ENCODE data around the gene ALKBH5.

The ALKBH5 gene

GRCh38 chr17:18143044-18143936, 40.3 kb upstream of the ALKBH5 start:
- no peaks in the 10 kb centered on the region for H3K36me3 ChIP-seq (ENCODE audit: low read depth)
- H3K4me1 ChIP-seq (ENCODE audit: insufficient read depth, poor library complexity, severe bottlenecking): no peaks in the 10 kb centered on the region
- H3K4me3 ChIP-seq (ENCODE audit: severe bottlenecking): no peak overlapping the region
- H3K9me3 ChIP-seq (ENCODE audit: severe bottlenecking): no peaks in the 10 kb centered on the region
- no peak for TF ChIP-seq CTCF (IDR thresholded peaks at IDR 0.05; ENCODE audit: poor library complexity, severe bottlenecking)
- no peaks in the 10 kb centered on the region for H3K27me3 ChIP-seq (ENCODE audit: insufficient read depth, poor library complexity, severe bottlenecking)
- no peak overlapping the region for H3K27ac ChIP-seq (ENCODE audit: poor library complexity, severe bottlenecking)
- ATAC-seq (ENCODE audit: low read depth) (no peak), DNase-seq (ENCODE audit: low spot score) (no peak)

- no peaks in the 10 kb centered on the region for H3K9me3 ChIP-seq (ENCODE audit: severe bottlenecking)
- no peaks in the 10 kb centered on the region for H3K36me3 ChIP-seq (ENCODE audit: low read depth)
- no peak for TF ChIP-seq CTCF (IDR thresholded peaks at IDR 0.05; ENCODE audit: poor library complexity, severe bottlenecking)
- ATAC-seq (ENCODE audit: low read depth) (no peak), DNase-seq (ENCODE audit: low spot score) (no peak)
- no peak overlapping the region for H3K4me3 ChIP-seq (ENCODE audit: severe bottlenecking)
- no peaks in the 10 kb centered on the region for H3K27me3 ChIP-seq (ENCODE audit: insufficient read depth, poor library complexity, severe bottlenecking)
- no peaks in the 10 kb centered on the region for H3K4me1 ChIP-seq (ENCODE audit: insufficient read depth, poor library complexity, severe bottlenecking)
- H3K27ac ChIP-seq (ENCODE audit: poor library complexity, severe bottlenecking): no peak overlapping the region
Measured at GRCh38 chr17:18144261-18144660, 39.4 kb upstream of the ALKBH5 start.

GRCh38 chr17:18144855-18145254, 38.8 kb upstream of the ALKBH5 start:
- Histone ChIP-seq H3K4me1 (ENCODE audit: insufficient read depth, poor library complexity, severe bottlenecking) (no peaks in the 10 kb centered on the region), H3K36me3 (ENCODE audit: low read depth) (no peaks in the 10 kb centered on the region), H3K9me3 (ENCODE audit: severe bottlenecking) (no peaks in the 10 kb centered on the region), H3K4me3 (ENCODE audit: severe bottlenecking) (no peak overlapping the region), H3K27me3 (ENCODE audit: insufficient read depth, poor library complexity, severe bottlenecking) (no peaks in the 10 kb centered on the region), H3K27ac (ENCODE audit: poor library complexity, severe bottlenecking) (no peak overlapping the region)
- DNase-seq (ENCODE audit: low spot score): no peak
- ATAC-seq (ENCODE audit: low read depth): no peak
- TF ChIP-seq CTCF (IDR thresholded peaks at IDR 0.05; ENCODE audit: poor library complexity, severe bottlenecking): no peak

GRCh38 chr17:18145811-18146210, 37.8 kb upstream of the ALKBH5 start:
- H3K9me3 ChIP-seq (ENCODE audit: severe bottlenecking): no peaks in the 10 kb centered on the region
- no peak for ATAC-seq (ENCODE audit: low read depth)
- no peaks in the 10 kb centered on the region for H3K4me1 ChIP-seq (ENCODE audit: insufficient read depth, poor library complexity, severe bottlenecking)
- no peak for TF ChIP-seq CTCF (IDR thresholded peaks at IDR 0.05; ENCODE audit: poor library complexity, severe bottlenecking)
- H3K27me3 ChIP-seq (ENCODE audit: insufficient read depth, poor library complexity, severe bottlenecking): no peaks in the 10 kb centered on the region
- H3K36me3 ChIP-seq (ENCODE audit: low read depth): no peaks in the 10 kb centered on the region
- H3K27ac ChIP-seq (ENCODE audit: poor library complexity, severe bottlenecking): no peak overlapping the region
- H3K4me3 ChIP-seq (ENCODE audit: severe bottlenecking): no peak overlapping the region
- DNase-seq (ENCODE audit: low spot score): no peak

GRCh38 chr17:18146259-18146658, 37.4 kb upstream of the ALKBH5 start:
- H3K27me3 ChIP-seq (ENCODE audit: insufficient read depth, poor library complexity, severe bottlenecking): no peaks in the 10 kb centered on the region
- ATAC-seq (ENCODE audit: low read depth) (no peak), DNase-seq (ENCODE audit: low spot score) (no peak)
- no peaks in the 10 kb centered on the region for H3K4me1 ChIP-seq (ENCODE audit: insufficient read depth, poor library complexity, severe bottlenecking)
- H3K4me3 ChIP-seq (ENCODE audit: severe bottlenecking): no peak overlapping the region
- no peak for TF ChIP-seq CTCF (IDR thresholded peaks at IDR 0.05; ENCODE audit: poor library complexity, severe bottlenecking)
- H3K9me3 ChIP-seq (ENCODE audit: severe bottlenecking): no peaks in the 10 kb centered on the region
- no peaks in the 10 kb centered on the region for H3K36me3 ChIP-seq (ENCODE audit: low read depth)
- H3K27ac ChIP-seq (ENCODE audit: poor library complexity, severe bottlenecking): no peak overlapping the region

Data from RWPE2 (cell line).